ENCODE measurements around the gene GALK1. TPM values are rescaled to one million over a fixed set of nuclear protein-coding genes. Genes with fewer than 3 reads are reported as not detected.

GALK1 gene
- total and polyA plus RNA-seq, 2 donors (not counting 1 experiment from before 2014, with no cell fraction given), result 10.2 to 62.8 TPM

DNA sequence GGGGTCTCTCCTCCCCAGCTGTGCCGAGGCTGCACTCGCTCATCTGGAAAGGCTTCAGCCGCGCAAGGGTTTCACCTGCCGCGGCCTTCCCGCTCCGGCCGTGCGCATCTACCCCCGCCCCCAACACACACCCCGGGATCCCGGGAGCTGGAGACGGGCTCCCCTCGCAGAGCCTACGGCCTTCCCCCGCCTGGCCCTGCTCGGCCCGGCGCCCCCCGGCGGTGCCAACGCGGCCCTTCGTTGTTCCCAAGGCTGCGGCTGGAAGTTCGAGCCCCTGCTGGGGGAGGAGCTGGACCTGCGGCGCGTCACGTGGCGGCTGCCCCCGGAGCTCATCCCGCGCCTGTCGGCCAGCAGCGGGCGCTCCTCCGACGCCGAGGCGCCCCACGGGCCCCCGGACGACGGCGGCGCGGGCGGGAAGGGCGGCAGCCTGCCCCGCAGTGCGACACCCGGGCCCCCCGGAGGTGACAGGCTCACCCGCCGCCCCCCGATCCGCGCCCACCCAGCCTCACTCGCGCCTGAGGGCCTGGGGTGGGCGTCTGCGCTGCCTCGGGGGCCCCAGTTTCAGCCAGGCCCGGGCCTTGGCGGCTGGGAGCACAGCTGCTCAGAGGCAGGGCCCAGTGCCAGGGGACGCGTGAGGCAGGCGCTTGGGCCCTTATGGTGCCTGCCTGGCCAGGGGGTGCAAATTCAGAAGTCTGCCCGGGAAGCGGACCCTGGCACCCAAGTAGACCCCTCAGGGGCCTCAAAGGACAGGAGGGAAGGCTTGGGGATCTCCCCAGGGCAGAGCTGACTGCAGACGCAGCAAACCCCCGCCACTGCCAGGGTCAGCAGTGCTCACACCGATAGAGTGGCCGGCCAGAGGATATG is 11.2 kb downstream of the GALK1 start:
- H3K9ac ChIP-seq (ENCODE audit: insufficient read depth, low read length), result peak overlapping the region; percentile 50
- H2AFZ ChIP-seq (ENCODE audit: low read length), result peak overlapping the region; percentile 67
- H3K36me3 ChIP-seq (ENCODE audit: control insufficient read depth, insufficient read depth, low read length), result no peaks in the 10 kb centered on the region
- peak overlapping the region in 3 of 4 experiments; percentile 26 to 56 (median 37) for H3K4me3 ChIP-seq (replicated peaks in 1 of 4; ENCODE audit: control extremely low read depth in 1 of 4, insufficient read depth in 1 of 4, low read depth in 3 of 4, low read length in 4 of 4)
- H3K4me1 ChIP-seq (ENCODE audit: control insufficient read depth, extremely low read depth, insufficient read depth, low read length), result peaks cover 2% of the 10 kb centered on the region
- H3K9me3 ChIP-seq (ENCODE audit: control insufficient read depth, insufficient read depth, low read depth, low read length), result no peaks in the 10 kb centered on the region
- H4K20me1 ChIP-seq (ENCODE audit: control insufficient read depth, extremely low read depth, insufficient read depth, low read length), result no peaks in the 10 kb centered on the region
- H3K4me2 ChIP-seq (ENCODE audit: extremely low read depth, insufficient read depth, low read length), result peak overlapping the region; percentile 69
- H3K27me3 ChIP-seq (ENCODE audit: control insufficient read depth, insufficient read depth, low read length), result no peaks in the 10 kb centered on the region
- H3K27ac ChIP-seq (ENCODE audit: insufficient read depth, low read length), result peak overlapping the region; percentile 43
- H3K79me2 ChIP-seq (ENCODE audit: control insufficient read depth, insufficient read depth, low read length), result no peaks in the 10 kb centered on the region
- peak; percentile 61 to 62 for DNase-seq (ENCODE audit: low read depth in 2 of 2)
- TF ChIP-seq CTCF (conservative IDR thresholded peaks at IDR 0.05 in 1 of 2, IDR thresholded peaks at IDR 0.05 in 1 of 2; ENCODE audit: low read depth in 1 of 2, low read length in 2 of 2) (peak; percentile 24 to 34), EZH2 (IDR thresholded peaks at IDR 0.05; ENCODE audit: low read length, missing control alignments) (no peak)

DNA sequence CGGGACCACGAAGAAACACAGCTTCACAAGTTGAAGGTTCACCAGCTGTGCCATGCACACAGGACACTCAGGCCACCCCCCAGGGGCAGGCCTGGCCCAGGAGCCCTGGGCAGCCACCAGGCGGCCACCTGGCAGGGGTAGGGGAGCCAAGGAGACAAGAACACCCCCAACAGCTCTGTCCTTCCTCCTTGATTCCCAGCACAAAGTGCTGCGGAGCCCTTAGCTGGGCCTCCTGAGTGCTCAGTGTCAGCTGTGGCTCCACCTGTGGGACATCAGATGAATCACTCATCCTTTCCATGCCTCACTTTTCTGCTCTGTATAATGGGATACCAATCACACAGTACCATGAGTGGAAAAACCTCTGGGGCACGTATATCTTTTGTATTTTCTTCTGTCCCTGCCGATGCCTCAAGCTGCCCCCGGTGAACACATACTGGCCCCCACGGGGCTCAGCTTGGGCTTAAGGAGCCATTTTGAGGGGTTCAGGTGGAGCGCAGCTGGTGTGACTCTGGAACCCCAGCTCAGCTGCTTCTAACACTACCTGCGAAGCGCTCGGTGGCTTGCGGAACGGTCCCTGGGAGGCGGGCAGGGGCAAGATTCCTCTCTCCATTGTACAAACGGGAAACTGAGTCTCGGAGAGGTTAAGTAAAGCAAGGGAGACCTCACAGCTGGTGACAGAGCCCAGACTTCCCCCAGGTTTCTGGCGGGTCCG is 12.0 kb downstream of the GALK1 start:
- DNase-seq (ENCODE audit: low read depth in 2 of 2), result no peak
- Histone ChIP-seq H3K79me2 (ENCODE audit: control insufficient read depth, insufficient read depth, low read length) (no peaks in the 10 kb centered on the region), H3K9me3 (ENCODE audit: control insufficient read depth, insufficient read depth, low read depth, low read length) (no peaks in the 10 kb centered on the region), H3K36me3 (ENCODE audit: control insufficient read depth, insufficient read depth, low read length) (no peaks in the 10 kb centered on the region), H3K27me3 (ENCODE audit: control insufficient read depth, insufficient read depth, low read length) (no peaks in the 10 kb centered on the region), H3K9ac (ENCODE audit: insufficient read depth, low read length) (no peak overlapping the region), H4K20me1 (ENCODE audit: control insufficient read depth, extremely low read depth, insufficient read depth, low read length) (no peaks in the 10 kb centered on the region), H3K4me2 (ENCODE audit: extremely low read depth, insufficient read depth, low read length) (peak overlapping the region; percentile 69), H3K27ac (ENCODE audit: insufficient read depth, low read length) (no peak overlapping the region), H3K4me1 (ENCODE audit: control insufficient read depth, extremely low read depth, insufficient read depth, low read length) (peaks cover 2% of the 10 kb centered on the region), H2AFZ (ENCODE audit: low read length) (peak overlapping the region; percentile 67), H3K4me3 (replicated peaks in 1 of 4; ENCODE audit: control extremely low read depth in 1 of 4, insufficient read depth in 1 of 4, low read depth in 3 of 4, low read length in 4 of 4) (peak overlapping the region in 2 of 4 experiments; percentile 26 to 56)
- TF ChIP-seq CTCF (conservative IDR thresholded peaks at IDR 0.05 in 1 of 2, IDR thresholded peaks at IDR 0.05 in 1 of 2; ENCODE audit: low read depth in 1 of 2, low read length in 2 of 2) (no peak), EZH2 (IDR thresholded peaks at IDR 0.05; ENCODE audit: low read length, missing control alignments) (no peak)

DNA sequence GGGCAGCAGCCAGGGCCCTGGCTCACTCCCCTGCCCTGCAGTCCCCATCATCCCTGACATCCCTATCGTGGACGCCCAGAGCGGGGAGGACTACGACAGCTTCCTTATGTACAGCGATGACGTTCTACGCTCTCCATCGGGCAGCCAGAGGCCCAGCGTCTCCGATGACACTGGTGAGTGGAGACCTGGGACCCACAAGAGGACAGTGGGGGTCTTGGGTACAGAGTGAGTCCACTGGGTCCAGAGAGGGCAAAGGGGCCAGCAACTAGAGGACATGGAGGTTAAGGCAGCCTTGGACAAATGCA is 12.6 kb downstream of the GALK1 start:
- no peak for DNase-seq (ENCODE audit: low read depth in 2 of 2)
- no peak overlapping the region for H3K27ac ChIP-seq (ENCODE audit: insufficient read depth, low read length)
- peaks cover 2% of the 10 kb centered on the region for H3K4me1 ChIP-seq (ENCODE audit: control insufficient read depth, extremely low read depth, insufficient read depth, low read length)
- H3K9ac ChIP-seq (ENCODE audit: insufficient read depth, low read length), result no peak overlapping the region
- no peak overlapping the region for H3K4me3 ChIP-seq (replicated peaks in 1 of 4; ENCODE audit: control extremely low read depth in 1 of 4, insufficient read depth in 1 of 4, low read depth in 3 of 4, low read length in 4 of 4)
- no peak overlapping the region for H2AFZ ChIP-seq (ENCODE audit: low read length)
- H3K9me3 ChIP-seq (ENCODE audit: control insufficient read depth, insufficient read depth, low read depth, low read length), result no peaks in the 10 kb centered on the region
- H3K36me3 ChIP-seq (ENCODE audit: control insufficient read depth, insufficient read depth, low read length), result no peaks in the 10 kb centered on the region
- no peaks in the 10 kb centered on the region for H4K20me1 ChIP-seq (ENCODE audit: control insufficient read depth, extremely low read depth, insufficient read depth, low read length)
- TF ChIP-seq CTCF (conservative IDR thresholded peaks at IDR 0.05 in 1 of 2, IDR thresholded peaks at IDR 0.05 in 1 of 2; ENCODE audit: low read depth in 1 of 2, low read length in 2 of 2) (no peak), EZH2 (IDR thresholded peaks at IDR 0.05; ENCODE audit: low read length, missing control alignments) (no peak)
- no peaks in the 10 kb centered on the region for H3K27me3 ChIP-seq (ENCODE audit: control insufficient read depth, insufficient read depth, low read length)
- H3K4me2 ChIP-seq (ENCODE audit: extremely low read depth, insufficient read depth, low read length), result no peak overlapping the region
- no peaks in the 10 kb centered on the region for H3K79me2 ChIP-seq (ENCODE audit: control insufficient read depth, insufficient read depth, low read length)
